Suppressor macrophage (primary cell): ENCODE results near the gene ZMIZ1.

Source experiments
- DNase-seq, 4 experiments: peaks; one replicate each; pipeline ENCODE4 v3.0.0-alpha.2; 2020 to 2022

ZMIZ1 gene

DNA sequence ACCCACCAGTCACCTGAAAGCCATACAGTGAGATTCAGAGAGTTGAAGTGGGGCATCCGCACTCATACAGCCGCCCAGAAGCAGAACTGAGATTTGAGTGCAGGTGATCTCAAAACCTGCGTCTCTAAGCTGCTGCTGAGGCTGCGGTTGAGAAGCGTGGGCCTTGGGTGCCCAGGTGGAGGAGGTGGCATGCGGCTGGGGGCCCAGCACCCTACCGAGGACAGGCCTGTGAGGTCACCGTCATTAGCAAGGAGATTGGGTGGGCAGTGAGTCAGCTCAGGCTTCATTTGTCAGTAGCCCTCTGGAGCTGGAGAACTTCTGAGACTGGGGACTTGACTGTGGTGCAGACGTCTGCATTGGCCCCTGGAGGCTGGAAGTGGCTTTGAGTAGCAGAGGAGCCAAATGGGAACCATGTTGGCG is 29.8 kb downstream of the ZMIZ1 start:
- no peak for DNase-seq

DNA sequence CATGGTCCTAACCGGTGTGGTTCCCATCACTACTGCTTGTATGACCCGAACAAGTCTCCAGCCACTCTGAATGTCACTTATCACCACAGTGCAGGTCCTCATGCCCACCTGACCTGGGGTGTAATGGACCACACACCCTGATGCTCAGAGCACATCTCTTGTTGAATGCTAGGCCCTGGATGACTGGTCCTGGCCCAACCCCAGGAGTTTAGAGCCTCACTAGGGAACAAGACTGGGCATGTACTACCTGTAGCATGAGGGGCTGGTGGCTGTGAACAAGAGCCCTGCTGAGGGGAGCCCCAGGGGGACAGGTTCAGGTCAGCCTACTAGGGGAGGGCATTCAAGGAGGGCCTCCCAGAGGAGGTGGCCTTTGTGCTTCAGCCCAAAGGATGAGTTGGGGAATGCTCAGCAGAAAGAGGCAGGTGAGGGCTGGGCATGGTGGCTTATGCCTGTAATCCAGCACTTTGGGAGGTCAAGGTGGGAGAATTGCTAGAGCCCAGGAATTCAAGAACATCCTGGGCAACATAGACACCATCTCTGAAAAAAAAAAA is 31.2 kb downstream of the ZMIZ1 start:
- DNase-seq = no peak

DNA sequence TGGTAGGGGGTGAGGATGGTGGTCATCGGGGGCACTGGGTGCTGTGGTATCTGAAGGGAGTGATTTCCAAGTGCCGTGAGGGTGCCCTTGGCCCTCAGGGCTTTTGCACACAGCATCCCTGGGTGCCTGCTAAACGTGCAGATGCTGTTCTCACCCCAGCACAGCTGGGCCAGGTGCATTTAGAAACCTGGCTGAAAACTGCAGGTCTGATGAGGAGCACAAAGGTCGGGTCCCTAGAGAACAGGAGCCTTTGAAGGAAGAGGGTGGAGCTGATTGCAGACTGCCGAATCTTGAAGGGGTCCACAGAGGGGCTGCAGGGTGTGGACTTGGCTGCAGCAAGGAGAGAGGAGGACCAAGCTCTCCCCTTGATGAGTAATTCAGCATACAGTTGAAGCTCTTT is 32.0 kb downstream of the ZMIZ1 start:
- no peak for DNase-seq

DNA sequence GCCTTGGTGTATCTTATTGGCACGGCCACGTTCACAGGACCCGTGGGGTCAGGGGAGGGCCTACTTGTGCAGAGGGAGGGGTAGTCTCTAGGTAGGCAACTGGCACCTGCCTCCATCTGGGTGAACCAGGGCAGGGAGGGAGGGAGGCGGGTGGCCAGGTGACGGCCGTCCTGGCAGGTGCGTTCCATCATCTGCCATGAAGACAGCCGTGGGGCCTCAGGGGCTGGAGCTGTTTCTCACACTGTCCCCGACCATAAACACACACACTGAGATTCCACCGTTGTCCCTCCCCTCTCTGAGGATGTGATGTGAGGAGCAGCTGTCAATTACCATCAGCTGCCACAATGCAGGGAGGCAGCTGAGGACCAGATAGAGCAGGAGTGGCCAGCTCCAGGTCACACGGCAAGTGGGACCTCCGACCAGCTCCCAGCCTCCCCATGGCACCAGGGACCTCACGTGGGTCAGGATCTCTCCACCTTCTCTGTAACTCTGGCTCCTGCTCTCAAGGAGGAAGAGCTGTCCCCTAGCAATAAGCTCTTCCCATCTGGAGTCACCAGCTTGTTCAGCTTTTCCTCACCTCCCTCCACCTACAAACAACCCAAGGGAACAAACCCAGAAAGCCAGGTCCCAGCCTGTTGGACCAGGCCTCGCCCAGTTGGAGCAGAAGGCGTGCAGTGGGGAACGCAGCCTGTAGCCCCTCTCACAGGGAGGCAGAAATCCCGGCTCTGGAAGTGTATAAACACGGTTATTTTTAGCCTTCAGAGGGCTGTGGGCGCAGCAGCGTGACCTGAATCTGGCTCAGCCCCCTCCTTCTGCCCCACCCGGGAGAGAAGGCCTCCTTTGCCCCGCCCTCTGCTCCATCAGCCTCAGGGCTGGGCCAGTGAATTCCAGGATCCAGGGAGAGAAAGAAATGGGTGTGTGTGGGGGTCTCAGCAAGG is 33.1 kb downstream of the ZMIZ1 start:
- DNase-seq = peak in 3 of 4 experiments; percentile 44 to 75 (median 66)

DNA sequence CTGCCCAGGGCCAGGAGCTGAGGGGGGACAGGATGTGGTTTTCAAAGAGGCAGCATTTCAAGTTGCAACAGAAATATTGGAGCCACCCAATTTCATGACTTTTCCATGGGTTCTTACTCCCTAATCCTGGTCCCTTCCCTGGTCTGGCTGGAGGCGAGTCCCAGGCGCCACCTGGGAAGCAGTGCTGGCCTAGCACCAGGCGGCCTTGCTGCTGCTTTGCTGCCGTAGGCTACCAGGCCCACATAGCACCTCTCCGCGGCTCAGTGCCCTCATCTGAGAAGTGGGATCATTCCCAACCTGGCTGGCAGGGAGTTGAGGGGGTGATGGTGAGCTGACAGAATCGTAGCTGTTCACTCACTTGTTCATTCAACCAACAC is 33.7 kb downstream of the ZMIZ1 start:
- DNase-seq = no peak

DNA sequence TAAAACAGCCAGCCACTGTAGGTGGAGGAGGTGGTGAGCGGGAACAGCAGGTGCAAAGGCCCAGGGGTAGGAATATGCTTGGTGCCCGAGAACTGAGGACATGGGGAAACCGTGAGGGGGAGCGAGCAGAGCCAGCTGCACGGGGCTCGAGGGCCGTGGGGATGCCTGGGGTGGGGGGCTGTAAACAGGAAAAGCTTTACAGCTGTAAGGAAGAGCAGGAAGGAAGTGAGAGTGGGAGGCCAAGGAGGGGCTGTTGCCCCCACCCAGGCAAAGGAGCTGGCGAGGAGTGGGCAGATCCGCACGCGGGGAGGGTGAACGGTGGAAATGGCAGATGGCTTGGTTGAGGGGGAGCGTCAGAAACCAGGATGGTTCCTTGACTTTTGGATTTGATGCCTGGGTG is 34.4 kb downstream of the ZMIZ1 start:
- no peak for DNase-seq

DNA sequence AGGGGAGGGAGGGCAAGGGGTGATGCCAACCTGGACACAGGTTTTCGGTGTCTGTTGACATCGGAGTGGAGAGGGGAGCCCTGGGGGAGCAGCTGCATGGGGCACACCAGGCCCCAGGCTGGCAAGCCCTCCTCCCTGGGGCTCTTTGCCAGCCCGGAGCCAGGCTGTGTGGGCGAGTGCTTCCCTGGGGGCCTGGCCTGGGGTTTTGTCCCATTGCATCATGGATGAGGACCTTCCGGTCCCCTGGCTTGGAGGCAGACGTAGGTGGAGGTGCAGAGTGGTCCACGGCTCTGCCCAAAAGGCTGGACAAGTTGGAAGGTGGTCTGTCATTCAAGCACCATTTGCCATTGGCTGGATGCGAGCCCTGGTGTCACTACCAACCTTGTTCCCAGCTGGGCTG is 34.8 kb downstream of the ZMIZ1 start:
- peak in 2 of 4 experiments; percentile 44 to 56 for DNase-seq

DNA sequence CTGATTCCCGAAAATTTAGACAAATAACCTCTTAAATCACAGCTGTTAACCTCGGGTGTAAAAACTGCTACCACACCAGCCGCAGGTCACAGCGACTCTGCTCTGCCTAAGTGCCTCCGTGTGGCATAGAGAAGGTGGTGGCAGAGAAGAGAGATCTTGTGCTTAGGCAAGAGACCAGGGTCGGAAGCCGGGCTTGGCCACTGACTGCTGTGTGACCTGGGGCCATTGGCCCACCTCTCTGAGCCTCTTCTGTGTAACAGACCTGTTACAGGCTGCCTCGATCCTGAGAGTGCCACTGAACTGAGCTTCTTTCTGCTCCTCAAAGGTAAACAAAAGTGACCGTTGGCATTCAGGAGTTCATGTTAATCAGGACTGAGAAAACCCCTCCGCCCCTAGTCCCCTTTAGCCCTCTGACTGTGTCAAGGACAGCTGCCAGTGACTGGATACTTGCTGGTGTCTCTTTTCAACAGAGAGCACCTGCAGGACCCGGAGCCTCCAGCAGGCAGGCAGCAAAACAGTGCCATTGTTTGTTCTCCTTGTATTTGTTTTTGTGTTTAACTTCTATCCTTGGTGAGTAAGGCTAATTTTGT is 36.5 kb downstream of the ZMIZ1 start:
- DNase-seq = no peak

DNA sequence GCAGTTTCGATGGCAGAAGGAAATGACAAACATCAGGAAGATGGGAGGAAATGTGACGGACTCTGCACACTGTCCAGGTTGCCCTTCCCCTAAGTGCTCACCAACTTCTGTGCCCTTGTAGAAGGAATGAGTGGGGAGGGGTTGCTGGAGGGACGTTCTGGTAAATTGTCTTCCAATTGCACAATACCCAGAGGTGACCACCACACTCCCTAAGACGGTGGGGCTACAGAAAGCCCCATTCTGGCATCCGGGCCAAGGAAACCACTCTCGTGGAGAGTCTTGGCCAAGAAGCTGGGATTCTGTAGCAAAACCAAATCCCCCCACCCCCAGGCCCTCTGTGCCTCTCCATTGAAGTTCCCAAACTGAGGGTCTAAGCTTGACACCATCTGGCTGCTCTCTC is 37.1 kb downstream of the ZMIZ1 start:
- no peak for DNase-seq

DNA sequence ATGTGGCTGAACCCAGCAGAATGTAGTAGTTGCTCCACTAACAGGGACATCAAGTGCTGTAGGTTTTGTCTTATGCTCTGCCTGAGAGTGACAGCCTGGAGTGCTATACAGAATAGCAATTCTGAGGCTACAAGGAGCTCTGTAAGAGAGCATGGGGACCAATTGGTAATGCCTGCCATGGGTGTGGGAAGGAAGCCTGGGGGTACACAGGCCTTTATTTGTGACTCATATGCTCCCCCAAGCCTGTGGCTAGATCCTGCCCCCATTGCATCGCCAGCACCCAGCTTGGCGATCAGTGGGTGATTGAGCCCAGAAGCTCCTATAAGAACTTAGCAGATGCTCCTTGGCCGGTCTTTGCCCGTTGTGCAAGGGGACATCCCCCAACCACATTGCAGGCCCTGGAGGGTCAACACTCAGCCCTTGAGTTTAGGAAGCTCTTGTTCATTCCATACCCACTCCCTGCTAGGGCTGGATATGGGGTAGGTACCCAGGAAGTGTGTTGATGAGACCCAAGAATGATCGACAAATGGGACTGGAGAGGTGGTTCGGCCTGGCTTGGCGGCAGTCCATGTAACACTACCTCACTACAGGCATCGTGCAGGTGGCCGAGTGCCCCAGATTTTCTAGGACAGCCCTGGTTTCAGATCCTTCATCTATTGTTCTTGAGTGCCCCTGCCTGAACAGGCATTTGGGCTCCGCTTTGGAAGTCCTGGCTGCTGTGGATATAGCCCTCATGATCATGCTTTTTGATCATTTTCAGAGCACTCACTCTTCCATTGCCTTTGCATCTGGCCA is 37.7 kb downstream of the ZMIZ1 start:
- no peak for DNase-seq

DNA sequence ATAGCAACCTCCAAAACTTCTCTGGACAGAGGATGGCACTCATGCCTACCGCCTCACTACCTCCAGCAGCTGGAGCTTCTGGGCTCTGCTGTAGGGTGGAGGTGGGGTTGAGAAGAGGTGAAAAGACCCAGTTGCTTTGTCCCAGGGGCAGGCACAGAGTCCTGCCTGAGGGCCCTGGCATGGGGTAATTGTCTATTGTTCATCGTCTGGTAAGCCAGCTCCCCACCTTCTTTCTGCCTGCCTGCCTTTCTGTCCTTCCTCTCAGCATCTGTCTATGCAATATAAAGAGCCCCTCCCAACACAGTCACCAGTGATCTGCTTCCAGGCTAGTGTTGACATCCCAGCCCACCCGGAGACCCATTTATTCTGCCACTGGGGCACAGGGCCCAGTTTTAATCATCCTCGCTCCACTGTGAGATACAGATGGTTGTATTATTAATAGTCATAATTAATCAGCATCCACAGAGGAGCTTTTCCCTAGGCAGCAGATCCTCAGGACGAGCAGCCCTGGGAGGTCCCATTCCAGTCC is 39.0 kb downstream of the ZMIZ1 start:
- DNase-seq = no peak

DNA sequence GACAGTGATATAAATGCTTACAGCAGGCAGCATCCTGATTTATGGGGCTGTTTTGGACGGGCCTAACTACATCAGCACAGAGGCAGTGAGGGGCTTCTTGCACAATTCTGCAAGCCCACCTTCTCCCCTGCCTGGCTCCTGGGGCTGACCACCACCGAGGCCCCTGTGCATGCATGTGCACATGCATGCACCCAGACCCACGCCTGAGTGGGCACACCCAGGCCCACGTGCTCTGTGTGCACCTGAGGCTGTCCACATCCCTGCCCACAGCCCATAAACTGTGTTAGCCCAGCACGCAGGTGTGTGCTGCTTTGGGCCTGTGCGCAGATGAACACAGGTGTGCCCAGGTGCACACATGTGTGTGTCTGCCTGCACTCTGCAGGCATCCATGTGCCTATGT is 40.0 kb downstream of the ZMIZ1 start:
- no peak for DNase-seq

DNA sequence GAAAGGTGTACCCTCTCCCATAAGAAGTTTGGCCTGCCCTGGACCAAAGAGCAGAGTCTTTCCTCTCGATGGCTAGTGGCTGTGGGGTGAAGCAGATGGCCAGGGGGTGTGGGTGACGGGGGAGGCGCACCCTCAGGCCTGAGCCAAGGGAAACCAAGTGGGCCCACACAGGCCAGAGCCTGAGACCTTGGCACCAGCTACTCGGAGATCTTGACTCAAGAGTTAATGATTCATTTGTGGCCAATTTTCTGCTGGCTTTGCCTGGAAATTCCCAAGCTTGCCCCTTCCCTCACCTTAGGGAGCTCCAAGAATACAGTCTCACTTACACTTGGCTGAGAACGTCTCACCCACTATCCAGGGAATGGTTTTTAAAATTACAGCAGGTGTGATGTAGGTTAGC is 42.7 kb downstream of the ZMIZ1 start:
- DNase-seq = no peak

DNA sequence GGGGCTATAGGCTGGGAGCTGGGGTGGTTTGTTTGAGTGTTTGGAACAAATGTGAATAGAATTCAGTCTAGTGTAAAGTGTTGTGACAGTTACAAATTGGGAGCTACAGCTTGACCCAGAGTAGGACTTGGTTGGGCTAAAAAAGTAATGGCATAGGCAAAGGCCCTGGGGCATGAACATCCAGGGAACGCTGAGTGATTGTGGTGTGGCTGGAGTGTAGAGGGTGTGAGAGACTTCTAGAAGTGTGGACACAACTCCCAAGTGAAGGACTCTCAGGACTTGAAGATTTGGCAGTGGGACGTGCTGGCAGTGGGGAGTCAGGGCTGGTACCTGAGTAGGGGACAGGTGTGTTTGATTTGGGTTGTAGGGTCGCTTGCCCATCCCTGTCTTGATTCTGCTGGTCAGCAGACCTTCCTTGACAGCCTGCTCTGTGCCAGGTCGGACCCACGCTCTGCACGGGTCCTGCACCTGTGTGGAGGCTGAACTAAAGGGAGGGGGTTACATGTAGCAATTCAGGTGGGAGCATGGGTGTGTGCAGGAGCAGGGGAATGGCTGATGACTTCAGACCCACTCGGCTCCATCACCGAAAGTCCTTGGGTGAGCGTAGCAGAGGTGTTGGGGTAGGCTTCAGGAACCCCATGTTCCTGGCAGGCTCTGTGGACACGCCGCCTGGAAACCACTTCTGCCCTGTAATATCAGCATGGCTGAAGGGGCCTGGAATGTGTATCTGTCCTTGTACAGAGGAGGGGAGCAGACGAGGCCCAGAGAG is 43.3 kb downstream of the ZMIZ1 start:
- no peak for DNase-seq

DNA sequence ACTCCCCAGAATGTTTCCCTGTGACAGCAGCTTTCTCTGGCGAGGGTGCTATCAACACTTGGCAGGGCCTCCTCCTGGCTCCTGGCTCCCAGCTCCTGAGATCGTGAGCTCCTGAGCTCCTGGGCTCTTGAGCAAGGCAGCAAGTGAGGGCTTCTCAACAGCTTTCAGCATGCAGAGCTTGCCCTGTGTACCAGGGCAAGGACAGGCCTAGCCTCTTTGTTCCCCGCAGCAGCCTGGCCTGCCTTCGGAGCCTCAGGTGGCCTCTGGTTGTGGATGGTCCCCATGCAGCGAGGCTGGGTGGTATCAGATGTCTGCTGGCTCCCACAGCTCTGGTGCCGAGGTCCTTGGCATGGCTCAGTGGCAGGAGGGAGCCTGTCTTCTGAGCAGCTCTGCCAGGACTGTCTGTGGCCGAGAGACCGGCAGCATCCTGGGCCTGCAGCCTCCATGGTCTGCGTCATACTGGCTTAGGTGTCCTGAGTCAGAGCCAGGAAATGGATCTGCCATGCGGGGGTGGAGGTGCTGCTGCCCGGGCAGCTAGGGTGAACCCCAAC is 44.2 kb downstream of the ZMIZ1 start:
- no peak for DNase-seq

DNA sequence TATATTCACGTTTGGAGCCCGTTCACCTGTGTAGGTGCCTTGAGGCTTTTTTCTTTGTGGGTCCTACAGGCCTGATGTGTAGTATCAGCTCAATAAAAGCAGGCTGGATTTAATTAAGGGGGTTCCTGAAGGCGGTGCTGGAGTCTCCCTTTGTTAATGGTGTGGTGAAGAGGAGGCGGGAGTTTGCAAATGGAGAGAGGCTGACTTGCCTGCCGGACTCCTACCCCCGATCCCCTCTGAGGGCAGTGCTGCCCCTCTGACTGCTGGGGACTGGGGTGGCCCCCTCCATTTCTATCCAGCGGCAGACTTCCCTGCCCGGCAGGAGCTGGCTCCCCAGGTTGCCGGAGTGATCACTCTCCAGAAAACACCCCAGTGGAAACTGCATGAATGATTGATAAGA is 45.1 kb downstream of the ZMIZ1 start:
- DNase-seq = no peak

DNA sequence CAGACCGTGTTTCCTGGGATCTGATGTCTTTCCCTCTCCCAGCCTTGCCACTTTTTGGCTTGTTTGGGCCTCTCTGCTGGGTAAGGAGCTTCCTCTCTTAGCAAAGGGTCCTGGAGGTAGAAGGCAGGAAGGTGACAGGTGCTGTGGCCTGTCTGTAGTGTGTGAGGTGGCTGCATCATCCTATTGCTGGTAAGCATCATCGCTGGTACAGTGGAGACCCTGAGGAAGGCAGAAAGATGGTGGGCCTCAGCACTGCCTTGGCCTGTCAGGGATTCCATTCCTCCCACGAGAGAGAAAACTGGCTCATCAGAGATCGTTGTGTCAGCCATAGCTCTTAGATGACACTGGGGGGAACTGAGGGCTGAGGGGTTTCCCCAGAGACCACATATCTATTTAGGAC is 46.5 kb downstream of the ZMIZ1 start:
- no peak for DNase-seq

DNA sequence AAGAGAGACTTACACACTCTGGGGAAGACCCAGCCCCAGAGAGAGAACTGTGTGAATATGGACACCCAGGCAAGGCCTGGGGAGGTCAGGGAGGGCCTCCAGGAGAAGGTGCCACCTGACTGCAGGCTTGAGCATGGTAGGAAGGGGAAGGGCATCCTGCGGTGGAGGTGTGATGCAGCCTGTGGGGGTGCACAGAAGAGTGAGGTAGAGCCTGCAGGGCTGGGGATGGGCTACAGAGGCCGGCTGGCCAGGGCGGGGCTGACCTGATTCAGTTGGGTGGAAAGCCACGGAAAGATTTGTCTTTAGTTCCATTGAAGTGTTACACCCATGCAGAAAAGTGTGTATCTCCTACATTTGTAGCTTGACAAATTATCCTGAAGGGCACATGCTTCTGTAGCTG is 47.6 kb downstream of the ZMIZ1 start:
- DNase-seq = no peak

DNA sequence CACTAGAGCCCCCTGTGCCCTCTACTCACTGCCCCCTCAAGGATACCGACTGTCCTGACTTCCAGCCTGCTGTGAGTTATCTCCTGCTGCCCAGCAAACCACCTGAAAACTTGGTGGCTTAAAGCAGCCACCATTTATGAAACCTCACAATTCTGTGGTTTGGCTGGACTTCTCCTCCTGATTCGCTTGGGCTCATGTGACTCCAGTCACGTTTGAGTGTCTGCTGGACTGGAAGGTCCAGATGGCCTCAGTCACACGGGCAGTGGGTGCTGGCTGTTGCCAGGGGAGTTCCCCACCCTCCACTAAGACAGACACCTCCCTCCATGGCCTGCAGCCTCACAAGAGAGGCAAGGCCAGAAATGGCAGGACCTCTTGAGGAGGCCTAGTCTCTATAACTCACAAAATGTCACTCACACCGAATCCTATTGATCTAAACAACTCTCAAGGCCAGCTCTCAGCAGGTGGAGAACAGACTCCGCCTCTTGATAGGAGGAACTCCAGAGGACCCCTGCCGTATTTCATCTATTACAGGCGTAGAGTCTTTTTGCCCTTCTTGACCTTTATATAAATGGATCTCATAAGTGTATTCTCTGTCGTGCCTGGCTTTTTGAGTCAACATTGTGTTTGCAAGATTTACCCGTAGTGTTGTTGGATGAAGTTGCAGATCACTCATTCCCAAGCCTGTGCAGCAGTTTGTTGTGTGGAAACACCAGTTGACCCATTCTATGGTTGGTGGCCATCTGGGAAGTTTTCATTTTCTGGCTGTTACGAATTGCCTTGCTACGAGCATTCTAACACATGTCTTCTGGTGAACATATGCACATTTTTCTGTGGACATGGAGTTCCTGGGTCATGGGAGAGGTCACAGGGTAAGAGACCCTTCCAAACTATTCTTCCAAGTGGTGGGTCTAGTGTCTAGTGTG is 48.3 kb downstream of the ZMIZ1 start:
- DNase-seq = peak; percentile 81 to 91 (median 90)
